ENCODE results near the gene MPHOSPH9.
"Not testable (repeated sequence)": the region's sequence is repeated elsewhere in the genome, so short reads cannot be mapped to it uniquely, and the experiment has no call there.

The MPHOSPH9 gene

GRCh38 chr12:123232472-123232806, 502 bp downstream of the MPHOSPH9 start:
- in situ Hi-C loops (cut with MboI; ENCODE audit: low sequenced_read_pairs) = loop anchor here (25.0 kb wide), 1 partner anchor 395 kb away; the partner anchor contains the start of gene HIP1R

- in situ Hi-C loops (cut with MboI; ENCODE audit: low sequenced_read_pairs) = loop anchor here (25.0 kb wide), 1 partner anchor 395 kb away; the partner anchor contains the start of gene HIP1R
Observed at GRCh38 chr12:123231931-123232330, 1.0 kb downstream of the MPHOSPH9 start.

- in situ Hi-C loops (cut with MboI; ENCODE audit: low sequenced_read_pairs) = loop anchor here (25.0 kb wide), 1 partner anchor 392 kb away; the partner anchor contains the start of gene HIP1R
Observed at GRCh38 chr12:123229051-123229450, 3.9 kb downstream of the MPHOSPH9 start.

- in situ Hi-C loops (cut with MboI; ENCODE audit: low sequenced_read_pairs) = loop anchor here (25.0 kb wide), 1 partner anchor 390 kb away; the partner anchor contains the start of gene HIP1R
Observed at GRCh38 chr12:123227581-123228258, 5.2 kb downstream of the MPHOSPH9 start.

GRCh38 chr12:123225443-123225842, 7.5 kb downstream of the MPHOSPH9 start:
- in situ Hi-C loops (cut with MboI; ENCODE audit: low sequenced_read_pairs) = loop anchor here (25.0 kb wide), 1 partner anchor 388 kb away; the partner anchor contains the start of gene HIP1R

- in situ Hi-C loops (cut with MboI; ENCODE audit: low sequenced_read_pairs) = no loop called here
Observed at GRCh38 chr12:123223241-123223668, 9.7 kb downstream of the MPHOSPH9 start.

GRCh38 chr12:123207815-123208214, 25.1 kb downstream of the MPHOSPH9 start:
- in situ Hi-C loops (cut with MboI; ENCODE audit: low sequenced_read_pairs) = not testable (repeated sequence)

- in situ Hi-C loops (cut with MboI; ENCODE audit: low sequenced_read_pairs) = not testable (repeated sequence)
Observed at GRCh38 chr12:123206794-123207193, 26.1 kb downstream of the MPHOSPH9 start.

GRCh38 chr12:123200414-123200813, 32.5 kb downstream of the MPHOSPH9 start:
- in situ Hi-C loops (cut with MboI; ENCODE audit: low sequenced_read_pairs) = no loop called here

- in situ Hi-C loops (cut with MboI; ENCODE audit: low sequenced_read_pairs) = no loop called here
Observed at GRCh38 chr12:123199936-123200335, 33.0 kb downstream of the MPHOSPH9 start.

GRCh38 chr12:123187637-123188036, 45.3 kb downstream of the MPHOSPH9 start:
- in situ Hi-C loops (cut with MboI; ENCODE audit: low sequenced_read_pairs) = no loop called here

GRCh38 chr12:123180171-123180570, 52.8 kb downstream of the MPHOSPH9 start:
- in situ Hi-C loops (cut with MboI; ENCODE audit: low sequenced_read_pairs) = no loop called here

GRCh38 chr12:123171967-123172366, 61.0 kb downstream of the MPHOSPH9 start:
- in situ Hi-C loops (cut with MboI; ENCODE audit: low sequenced_read_pairs) = no loop called here

GRCh38 chr12:123167329-123167728, 65.6 kb downstream of the MPHOSPH9 start:
- in situ Hi-C loops (cut with MboI; ENCODE audit: low sequenced_read_pairs) = no loop called here

- in situ Hi-C loops (cut with MboI; ENCODE audit: low sequenced_read_pairs) = no loop called here
Observed at GRCh38 chr12:123165537-123165936, 67.4 kb downstream of the MPHOSPH9 start.

- in situ Hi-C loops (cut with MboI; ENCODE audit: low sequenced_read_pairs) = no loop called here
Observed at GRCh38 chr12:123164710-123165261, 68.2 kb downstream of the MPHOSPH9 start.

- in situ Hi-C loops (cut with MboI; ENCODE audit: low sequenced_read_pairs) = no loop called here
Observed at GRCh38 chr12:123164222-123164621, 68.7 kb downstream of the MPHOSPH9 start.

- in situ Hi-C loops (cut with MboI; ENCODE audit: low sequenced_read_pairs) = no loop called here
Observed at GRCh38 chr12:123163227-123163626, 69.7 kb downstream of the MPHOSPH9 start.

- in situ Hi-C loops (cut with MboI; ENCODE audit: low sequenced_read_pairs) = no loop called here
Observed at GRCh38 chr12:123160801-123161487, 72.0 kb downstream of the MPHOSPH9 start.

GRCh38 chr12:123153906-123154305, 79.0 kb downstream of the MPHOSPH9 start:
- in situ Hi-C loops (cut with MboI; ENCODE audit: low sequenced_read_pairs) = no loop called here

GRCh38 chr12:123152833-123153232, 80.1 kb downstream of the MPHOSPH9 start:
- in situ Hi-C loops (cut with MboI; ENCODE audit: low sequenced_read_pairs) = no loop called here

Data from HL-60/S4 treated with retinoic acid at 250 ng/mL for 4 days and 3 days (cell line).